GM12878 (cell line): ENCODE measurements around the gene GKN2. TPM values are rescaled to one million over a fixed set of nuclear protein-coding genes. Genes with fewer than 3 reads are reported as not detected.

Experiments used
- ATAC-seq: fragments of 200-7000 bp; cut with Tn5 transposase; 3 replicates; pipeline ENCODE4 v1.9.1; 2020; ENCODE audit warnings: mild to moderate bottlenecking, moderate library complexity
- BruUV-seq: library from RNA; stranded (reverse); fragments of 400-500 nt; replicated peaks from 2 replicates; lab custom pipeline; 2021; lab: Mats Ljungman, UMichigan
- CTCF ChIA-PET: fragments of 300-600 bp; sonication (Branson Sonifier 250); formaldehyde crosslinking; extraction: SDS; loops from one replicate; lab custom pipeline; 2021; ENCODE audit warnings: inconsistent platforms; lab: Yijun Ruan, JAX
- POLR2A ChIA-PET: fragments of 350-600 bp; formaldehyde crosslinking; extraction: SDS; loops from one replicate; lab custom pipeline; 2021; ENCODE audit warnings: inconsistent platforms; lab: Charles Lee
- RAD21 ChIA-PET: fragments of 300-600 bp; sonication (Branson Sonifier 250); formaldehyde crosslinking; loops from one replicate; lab custom pipeline; 2023; ENCODE audit warnings: antibody characterized with exemption; ENCODE audit not compliant: unreplicated experiment; lab: Charles Lee
- SMC1A ChIA-PET: fragments of 300-600 bp; sonication (Branson Sonifier 250); formaldehyde crosslinking; loops from one replicate; lab custom pipeline; 2023; ENCODE audit not compliant: unreplicated experiment, uncharacterized antibody; lab: Charles Lee
- DNase-seq: peaks from one replicate; pipeline ENCODE4 v3.0.0-alpha.2; 2011; ENCODE audit warnings: low read depth, low spot score
- FAIRE-seq: peaks from 3 replicates; lab custom pipeline; 2011; peaks lifted over from hg19 to GRCh38; lab: Jason Lieb, UNC
- H2AFZ ChIP-seq: 2 replicates; pipeline ENCODE4 v1.6.0; 2011; ENCODE audit warnings: low read depth, low read length, control low read depth; ENCODE audit not compliant: control insufficient read depth
- H3K27ac ChIP-seq: 2 replicates; pipeline ENCODE4 v1.5.1; 2011; ENCODE audit warnings: control low read depth; ENCODE audit not compliant: control insufficient read depth, insufficient read depth
- H3K27me3 ChIP-seq, 2 experiments: replicated peaks in 1 of 2; 2 replicates each; pipeline versions ENCODE4 v1.6.0 to v1.6.1; 2011; ENCODE audit warnings: low read length in 1 of 2; ENCODE audit not compliant: control insufficient read depth in 2 of 2, insufficient read depth in 2 of 2
- H3K36me3 ChIP-seq, 2 experiments: 2 replicates each; pipeline ENCODE4 v1.5.1; 2011; ENCODE audit warnings: low read length in 1 of 2; ENCODE audit not compliant: control insufficient read depth in 2 of 2, insufficient read depth in 2 of 2
- H3K4me1 ChIP-seq: 2 replicates; pipeline ENCODE4 v1.6.1; 2011; ENCODE audit warnings: mild to moderate bottlenecking, low read length, moderate library complexity, mixed read lengths; ENCODE audit not compliant: control insufficient read depth, insufficient read depth
- H3K4me2 ChIP-seq: 2 replicates; pipeline ENCODE4 v1.6.0; 2011; ENCODE audit warnings: control low read depth; ENCODE audit not compliant: control insufficient read depth, insufficient read depth
- H3K4me3 ChIP-seq: fragments of 200-600 bp; sonication (generic); 2 replicates; pipeline ENCODE4 v1.5.1; 2016
- H3K79me2 ChIP-seq: 2 replicates; pipeline ENCODE4 v1.6.0; 2011; ENCODE audit warnings: low read length; ENCODE audit not compliant: control insufficient read depth, insufficient read depth
- H3K9ac ChIP-seq: 2 replicates; pipeline ENCODE4 v1.8.0; 2011; ENCODE audit warnings: low read length, control low read depth, mixed read lengths; ENCODE audit not compliant: control insufficient read depth, insufficient read depth
- H3K9me3 ChIP-seq: replicated peaks from 3 replicates; pipeline ENCODE4 v1.5.1; 2011; ENCODE audit warnings: mild to moderate bottlenecking, low read length; ENCODE audit not compliant: control insufficient read depth, insufficient read depth
- H4K20me1 ChIP-seq: 2 replicates; pipeline ENCODE4 v1.6.0; 2011; ENCODE audit not compliant: control insufficient read depth, insufficient read depth
- BHLHE40 ChIP-seq, 2 experiments: fragments of 450-650 bp in 1 of 2; IDR thresholded peaks; 2 replicates each; pipeline ENCODE4 v1.6.1; 2011 to 2017; ENCODE audit warnings: low read depth in 2 of 2, borderline replicate concordance in 1 of 2, improper control_type of control experiment in 1 of 2, low read length in 1 of 2, mild to moderate bottlenecking in 1 of 2
- HDAC2 ChIP-seq: fragments of 200-600 bp; sonication (generic); IDR thresholded peaks from 2 replicates; pipeline ENCODE4 v1.6.1; 2017
- KLF5 ChIP-seq: fragments of 450-650 bp; IDR thresholded peaks from 2 replicates; pipeline ENCODE4 v1.6.1; 2014; ENCODE audit warnings: mild to moderate bottlenecking; ENCODE audit not compliant: partially characterized antibody
- NR2F1 ChIP-seq: fragments of 450-650 bp; conservative IDR thresholded peaks from 2 replicates; pipeline ENCODE4 v1.6.1; 2017; ENCODE audit warnings: mild to moderate bottlenecking
- WGBS: methylation state at CpG from one replicate; pipeline ENCODE4 v1.1.6; 2016; ENCODE audit warnings: low lambda C conversion rate; ENCODE audit not compliant: insufficient replicate concordance, insufficient coverage; ENCODE audit errors: missing lambda C conversion rate; 5-methylcytosine and 5-hydroxymethylcytosine counted together
- in situ Hi-C: fragments of 300-500 bp; cut with MboI; formaldehyde crosslinking; loops from 9 replicates; pipeline ENCODE4 v1.14.3; 2018; ENCODE audit warnings: mixed read lengths
- intact Hi-C: fragments of 100-400 bp; cut with micrococcal nuclease; formaldehyde crosslinking; loops from one replicate; pipeline ENCODE4 v1.14.2; 2022; ENCODE audit not compliant: unreplicated experiment
- polyA plus RNA-seq, 11 experiments: library from polyadenylated mRNA; depleted of rRNA in 4 of 11; unstranded in 6 of 11; stranded (reverse) in 5 of 11; fragments of >200 nt; fragmentation: Nextera tagmentation in 4 of 11; fragmentation: Illumina TruSeq in 1 of 11; extraction: Ambion mirVana in 4 of 11; extraction: Trizol in 1 of 11; gene quantifications; 1 replicate in 1 of 11; 2 replicates in 10 of 11; pipeline versions ENCODE4 v1.2.1 to v1.2.3, GENCODE V29; 2011 to 2016; ENCODE audit warnings: inconsistent platforms in 2 of 11, missing spikeins in 2 of 11, low read depth in 1 of 11
- total RNA-seq, 4 experiments: library from RNA; depleted of rRNA in 3 of 4; stranded (reverse); fragments of >200 nt in 3 of 4; fragmentation: Illumina TruSeq in 1 of 4; extraction: Trizol in 1 of 4; gene quantifications; 2 replicates each; pipeline versions ENCODE4 v1.2.1 to v1.2.3, GENCODE V29; 2013 to 2021
- TF ChIP-seq, protein P1 (sequence below): fragments of 450-650 bp; IDR thresholded peaks from 2 replicates; pipeline ENCODE4 v1.6.1; 2017; ENCODE audit warnings: mild to moderate bottlenecking, moderate library complexity

The GKN2 gene
- total and polyA plus RNA-seq, 10 of the 15 experiments (the other 5 are each of a cell fraction or from before 2014, with no cell fraction given) = not detected

DNA sequence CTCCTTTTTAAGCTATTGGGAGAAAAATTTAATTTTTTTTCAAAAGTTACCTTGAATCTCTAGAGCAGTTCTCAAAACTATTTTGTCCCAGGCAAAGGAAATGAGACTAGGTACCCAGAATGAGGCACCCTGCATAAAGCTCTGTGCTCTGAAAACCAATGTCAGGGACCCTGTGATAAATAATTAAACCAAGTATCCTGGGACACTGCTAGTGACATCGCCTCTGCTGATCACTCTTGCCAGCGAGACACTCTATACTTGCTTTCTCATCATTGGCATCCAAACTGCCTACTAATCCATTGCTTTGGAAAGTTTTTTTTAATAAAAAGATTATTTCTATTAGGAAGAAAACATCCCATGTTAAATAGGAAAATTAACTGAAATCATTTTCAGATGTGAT lies 23.2 kb upstream of the GKN2 start:
- CTCF ChIA-PET = interaction anchor here (0.6 kb wide), 1 partner anchor 380 kb away, joined by 3 read pairs; no protein-coding TSS in a partner anchor
- SMC1A ChIA-PET = no interaction called here
- no peaks in the 10 kb centered on the region for H4K20me1 ChIP-seq
- RAD21 ChIA-PET = no interaction called here
- POLR2A ChIA-PET = no interaction called here
- H3K27ac ChIP-seq = no peak overlapping the region
- H3K79me2 ChIP-seq = no peaks in the 10 kb centered on the region
- H3K4me3 ChIP-seq = no peak overlapping the region
- no peak overlapping the region for H3K9ac ChIP-seq
- ATAC-seq = no peak
- TF ChIP-seq NR2F1 = no peak
- no peak for TF ChIP-seq KLF5
- TF ChIP-seq BHLHE40 (IDR thresholded peaks at IDR 0.05; ENCODE audit: borderline replicate concordance in 1 of 2, low read depth in 2 of 2, low read length in 1 of 2) = no peak
- TF ChIP-seq, protein P1, sequence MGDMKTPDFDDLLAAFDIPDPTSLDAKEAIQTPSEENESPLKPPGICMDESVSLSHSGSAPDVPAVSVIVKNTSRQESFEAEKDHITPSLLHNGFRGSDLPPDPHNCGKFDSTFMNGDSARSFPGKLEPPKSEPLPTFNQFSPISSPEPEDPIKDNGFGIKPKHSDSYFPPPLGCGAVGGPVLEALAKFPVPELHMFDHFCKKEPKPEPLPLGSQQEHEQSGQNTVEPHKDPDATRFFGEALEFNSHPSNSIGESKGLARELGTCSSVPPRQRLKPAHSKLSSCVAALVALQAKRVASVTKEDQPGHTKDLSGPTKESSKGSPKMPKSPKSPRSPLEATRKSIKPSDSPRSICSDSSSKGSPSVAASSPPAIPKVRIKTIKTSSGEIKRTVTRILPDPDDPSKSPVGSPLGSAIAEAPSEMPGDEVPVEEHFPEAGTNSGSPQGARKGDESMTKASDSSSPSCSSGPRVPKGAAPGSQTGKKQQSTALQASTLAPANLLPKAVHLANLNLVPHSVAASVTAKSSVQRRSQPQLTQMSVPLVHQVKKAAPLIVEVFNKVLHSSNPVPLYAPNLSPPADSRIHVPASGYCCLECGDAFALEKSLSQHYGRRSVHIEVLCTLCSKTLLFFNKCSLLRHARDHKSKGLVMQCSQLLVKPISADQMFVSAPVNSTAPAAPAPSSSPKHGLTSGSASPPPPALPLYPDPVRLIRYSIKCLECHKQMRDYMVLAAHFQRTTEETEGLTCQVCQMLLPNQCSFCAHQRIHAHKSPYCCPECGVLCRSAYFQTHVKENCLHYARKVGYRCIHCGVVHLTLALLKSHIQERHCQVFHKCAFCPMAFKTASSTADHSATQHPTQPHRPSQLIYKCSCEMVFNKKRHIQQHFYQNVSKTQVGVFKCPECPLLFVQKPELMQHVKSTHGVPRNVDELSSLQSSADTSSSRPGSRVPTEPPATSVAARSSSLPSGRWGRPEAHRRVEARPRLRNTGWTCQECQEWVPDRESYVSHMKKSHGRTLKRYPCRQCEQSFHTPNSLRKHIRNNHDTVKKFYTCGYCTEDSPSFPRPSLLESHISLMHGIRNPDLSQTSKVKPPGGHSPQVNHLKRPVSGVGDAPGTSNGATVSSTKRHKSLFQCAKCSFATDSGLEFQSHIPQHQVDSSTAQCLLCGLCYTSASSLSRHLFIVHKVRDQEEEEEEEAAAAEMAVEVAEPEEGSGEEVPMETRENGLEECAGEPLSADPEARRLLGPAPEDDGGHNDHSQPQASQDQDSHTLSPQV = no peak
- no peak for TF ChIP-seq HDAC2
- TF ChIP-seq, all 136 proteins: peak for 0
- no TSS peak for BruUV-seq
- H3K36me3 ChIP-seq = no peaks in the 10 kb centered on the region
- no peak overlapping the region for H2AFZ ChIP-seq
- 50% methylated on average over 2 of the region's 2 CpGs for WGBS
- FAIRE-seq (no peak), DNase-seq (no peak)
- no peaks in the 10 kb centered on the region for H3K4me1 ChIP-seq
- intact Hi-C loops (no loop called here), in situ Hi-C loops (no loop called here)
- no peaks in the 10 kb centered on the region for H3K9me3 ChIP-seq
- H3K27me3 ChIP-seq = peaks cover 0 to 5% of the 10 kb centered on the region in 2 experiments; a peak in 1 of 4 replicates
- no peak overlapping the region for H3K4me2 ChIP-seq
